ENCODE measurements around the gene TRIM65.
"Not testable (repeated sequence)": the region's sequence is repeated elsewhere in the genome, so short reads cannot be mapped to it uniquely, and the experiment has no call there.

Gene TRIM65

DNA sequence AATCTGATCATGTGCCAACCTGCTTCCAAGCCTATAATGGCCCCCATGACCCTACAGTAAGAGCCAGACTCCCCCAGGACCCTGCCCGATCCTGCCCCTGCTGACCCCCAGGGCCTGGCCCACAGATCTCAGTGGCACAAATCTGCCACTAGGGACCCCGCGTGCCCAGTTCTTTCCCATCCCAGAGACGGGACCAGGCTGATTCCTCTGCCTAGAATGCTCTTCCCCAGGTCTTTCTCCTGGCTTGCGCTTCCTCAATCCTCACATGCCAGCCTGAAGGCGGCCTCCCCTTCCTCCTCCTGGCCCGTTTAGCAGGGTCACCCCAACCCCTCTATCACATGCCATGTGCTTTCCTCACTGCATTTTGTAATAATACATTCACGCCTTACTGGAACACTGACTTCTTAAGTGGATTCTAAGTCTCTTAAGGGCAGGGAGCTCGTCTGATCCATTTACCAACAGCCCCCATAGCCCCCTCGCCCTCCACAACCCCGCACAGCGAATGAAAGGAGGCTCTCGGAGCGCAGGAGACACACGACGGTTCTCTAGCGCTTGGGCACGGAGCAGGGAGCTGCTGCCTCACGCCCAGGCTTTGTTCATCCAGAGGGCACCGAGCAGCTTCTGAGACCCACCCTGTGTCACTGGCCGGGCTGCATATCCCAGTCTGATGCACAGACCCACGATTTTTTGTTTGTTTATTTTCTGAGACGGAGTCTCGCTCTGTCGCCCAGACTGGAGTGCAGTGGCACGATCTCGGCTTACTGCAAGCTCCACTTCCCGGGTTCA, 1.2 kb downstream of the TRIM65 start:
- DNase-seq (ENCODE audit: low spot score) = no peak

DNA sequence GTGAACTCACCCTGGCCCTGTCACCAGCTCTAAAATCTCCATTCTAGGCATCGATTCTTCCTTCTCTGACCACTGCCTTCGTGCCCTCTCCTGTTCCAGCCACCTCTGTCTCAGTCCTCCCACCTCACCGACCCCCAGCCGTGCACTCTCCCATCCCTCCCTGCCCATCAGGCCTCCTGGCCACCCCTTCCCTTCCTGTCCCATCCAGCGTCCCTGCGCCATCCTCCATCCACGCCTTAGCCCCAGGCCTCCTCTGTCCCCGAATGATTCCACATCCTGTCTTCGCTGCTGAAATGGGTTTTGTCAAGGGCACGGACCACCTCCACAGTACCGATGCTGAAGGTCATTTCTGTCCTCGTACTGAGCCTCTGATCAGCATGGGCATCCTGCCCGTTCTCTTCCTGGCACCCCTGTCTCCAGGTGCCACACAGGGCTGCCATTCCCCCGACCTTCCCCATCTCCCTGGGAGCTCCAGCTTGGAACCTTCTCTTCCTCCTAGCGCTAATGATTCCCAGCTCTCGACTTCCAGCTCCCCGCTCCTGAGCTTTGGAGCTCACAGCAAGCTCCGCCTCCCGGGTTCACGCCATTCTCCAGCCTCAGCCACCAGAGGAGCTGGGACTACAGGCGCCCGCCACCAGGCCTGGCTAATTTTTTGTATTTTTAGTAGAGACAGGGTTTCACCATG, 2.6 kb downstream of the TRIM65 start:
- DNase-seq (ENCODE audit: low spot score) = no peak

DNA sequence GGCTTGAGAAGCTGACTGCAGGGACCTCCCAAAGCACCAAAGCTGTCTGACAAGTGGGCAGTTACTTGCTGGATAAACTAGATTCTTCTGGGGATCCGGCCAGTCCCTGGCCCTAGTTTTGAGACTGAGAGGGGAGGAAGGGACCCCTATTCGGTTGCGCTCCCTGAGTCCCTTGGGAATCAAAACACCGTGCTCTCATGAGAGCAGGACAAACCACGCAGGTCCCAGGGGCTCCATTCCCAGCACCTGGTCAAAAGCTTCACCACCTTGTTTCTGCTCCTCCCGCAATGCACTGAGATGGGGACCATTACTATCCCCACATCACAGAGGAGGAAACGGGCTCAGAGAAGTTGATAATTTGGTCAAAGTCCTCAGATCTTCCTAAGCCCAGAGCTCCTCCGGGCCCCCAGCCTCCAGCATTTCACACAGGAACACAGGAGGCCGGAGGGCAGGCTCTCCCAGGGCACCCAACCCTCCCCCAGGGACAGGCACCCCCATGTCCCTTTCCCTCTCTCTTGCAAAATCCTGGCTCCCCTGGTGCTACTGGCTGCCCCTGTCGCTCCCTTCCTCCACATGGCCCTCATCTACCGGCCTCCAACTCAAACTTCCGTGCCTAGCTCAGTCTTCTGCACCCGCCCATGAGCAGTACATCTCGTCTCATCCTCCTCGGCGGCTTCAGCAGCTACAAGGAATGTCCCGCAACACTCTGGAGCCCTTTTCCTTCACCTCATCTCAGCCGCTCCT, 3.3 kb downstream of the TRIM65 start:
- DNase-seq (ENCODE audit: low spot score) = no peak

DNA sequence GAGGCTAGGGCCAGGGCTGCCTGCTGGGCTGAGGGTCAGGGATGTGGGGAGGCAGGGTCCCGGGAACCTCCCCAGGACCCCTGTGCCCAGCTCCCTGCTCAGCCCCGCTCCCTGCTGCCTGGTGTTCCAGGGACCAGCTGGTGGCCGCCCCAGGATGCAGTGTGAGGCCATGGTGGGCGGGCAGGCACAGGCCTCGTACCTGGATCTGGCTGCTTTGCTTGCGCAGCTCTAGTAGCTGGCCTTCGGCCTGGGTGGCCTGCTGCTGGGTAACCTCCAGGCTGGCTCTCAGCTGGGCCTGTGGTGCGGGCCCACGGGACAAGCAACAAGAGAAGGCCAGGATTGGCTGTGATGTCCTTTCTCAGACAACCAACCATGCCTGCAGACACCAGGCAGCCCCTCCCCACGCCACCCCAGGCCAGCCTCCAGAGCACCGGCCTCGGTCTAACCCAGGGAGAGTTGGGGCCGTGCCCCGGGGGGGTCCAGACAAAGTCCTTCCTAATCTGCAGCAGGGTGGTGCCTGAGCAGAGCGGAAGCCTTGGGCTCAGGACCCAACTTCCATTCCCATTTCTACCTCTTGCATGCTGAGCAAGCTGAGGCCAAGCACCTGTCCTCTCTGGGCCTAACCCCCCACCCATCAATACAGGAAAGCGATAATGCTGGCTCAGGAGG, 4.1 kb downstream of the TRIM65 start:
- DNase-seq (ENCODE audit: low spot score) = no peak

DNA sequence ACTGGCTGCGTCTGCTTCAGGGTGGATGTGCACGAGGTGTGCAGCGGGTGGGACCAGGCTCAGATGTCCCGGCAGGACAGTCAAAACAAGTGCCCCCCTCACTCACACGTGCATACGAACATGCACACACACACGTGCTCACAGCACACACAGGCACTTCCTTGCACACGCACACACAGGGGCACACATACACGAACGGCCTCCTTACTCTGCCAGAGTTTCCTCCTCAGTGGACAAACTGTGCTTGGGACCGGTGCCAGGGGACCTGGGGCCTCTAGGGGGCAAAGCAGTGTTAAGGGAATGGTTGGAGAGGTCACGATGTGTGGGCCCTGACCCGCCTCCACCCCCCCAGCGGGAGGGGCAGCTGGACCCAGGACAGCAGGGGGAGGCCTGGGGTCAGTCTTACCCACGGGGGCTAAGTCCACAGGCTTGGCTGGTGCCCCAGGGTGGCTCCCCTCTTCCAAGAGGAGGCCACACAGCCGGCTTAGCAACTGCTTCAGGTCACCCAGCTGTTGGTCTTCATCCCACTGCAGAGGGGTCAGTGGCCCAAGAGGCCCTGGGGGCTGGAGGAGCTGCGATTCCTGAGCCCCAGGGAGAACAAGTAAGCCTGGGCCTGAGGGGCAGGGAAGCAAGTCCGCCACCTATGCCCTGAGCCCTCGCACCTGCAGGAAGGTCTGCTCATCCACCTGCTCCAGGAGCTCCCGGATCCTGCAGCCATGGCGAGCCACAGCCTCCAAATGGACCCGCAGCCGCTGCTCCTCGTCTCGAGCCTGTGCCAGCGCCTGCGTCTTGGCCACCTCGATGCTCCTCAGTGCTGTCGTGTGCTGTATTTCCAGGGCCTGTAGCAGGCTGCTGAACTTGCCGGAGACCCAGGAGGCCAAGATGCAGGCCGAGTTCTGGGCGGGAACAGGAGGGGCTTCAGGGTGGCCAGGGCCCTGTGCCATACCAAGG, 4.9 kb downstream of the TRIM65 start:
- no peak for DNase-seq (ENCODE audit: low spot score)

DNA sequence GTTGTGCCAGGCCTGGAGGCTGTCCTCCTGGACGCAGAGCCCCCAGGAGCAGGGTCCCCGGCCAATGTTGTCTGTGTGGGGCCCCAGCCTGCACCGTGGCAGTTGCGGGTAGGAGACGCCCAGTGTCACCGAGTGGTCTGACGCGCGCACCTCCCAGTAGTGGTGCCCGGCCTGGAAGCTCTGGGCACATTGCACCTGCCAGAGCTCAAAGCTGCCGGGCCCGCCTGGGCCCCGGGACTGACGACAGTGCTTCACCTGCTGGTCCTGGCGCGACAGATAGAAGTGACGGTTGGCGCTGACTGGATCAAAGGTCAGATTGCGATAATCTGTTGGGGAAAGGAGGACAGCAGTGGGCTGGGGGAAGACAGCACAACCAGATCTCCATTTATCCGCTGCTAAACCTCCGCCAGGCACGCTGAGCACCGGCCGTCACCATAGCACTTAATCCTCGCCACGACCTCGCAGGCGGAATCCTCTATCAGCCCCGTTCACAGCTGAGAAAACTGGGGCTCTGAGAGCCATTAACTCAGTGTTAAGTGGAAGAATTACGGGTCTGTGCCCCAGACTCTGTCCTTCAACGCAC, 5.6 kb downstream of the TRIM65 start:
- DNase-seq (ENCODE audit: low spot score) = no peak

DNA sequence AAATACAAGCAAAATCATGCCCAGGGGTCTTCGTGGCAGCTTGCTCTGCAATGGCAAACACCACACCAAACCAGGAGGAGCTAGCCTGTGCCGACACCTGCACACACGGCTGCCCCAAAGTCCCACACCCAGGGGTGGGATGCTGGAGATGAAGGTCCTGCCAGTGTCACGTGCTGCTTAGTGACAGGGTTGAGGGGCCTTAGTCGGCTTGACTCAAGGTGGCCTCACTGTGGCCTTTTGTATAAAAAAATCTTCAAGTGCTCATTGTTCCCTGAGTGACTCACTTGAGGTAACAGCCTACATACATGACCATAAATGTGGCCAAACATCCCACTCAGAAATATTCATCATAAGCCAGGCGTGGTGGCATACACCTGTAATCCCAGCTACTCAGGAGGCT, 7.3 kb downstream of the TRIM65 start:
- no peak for DNase-seq (ENCODE audit: low spot score)

DNA sequence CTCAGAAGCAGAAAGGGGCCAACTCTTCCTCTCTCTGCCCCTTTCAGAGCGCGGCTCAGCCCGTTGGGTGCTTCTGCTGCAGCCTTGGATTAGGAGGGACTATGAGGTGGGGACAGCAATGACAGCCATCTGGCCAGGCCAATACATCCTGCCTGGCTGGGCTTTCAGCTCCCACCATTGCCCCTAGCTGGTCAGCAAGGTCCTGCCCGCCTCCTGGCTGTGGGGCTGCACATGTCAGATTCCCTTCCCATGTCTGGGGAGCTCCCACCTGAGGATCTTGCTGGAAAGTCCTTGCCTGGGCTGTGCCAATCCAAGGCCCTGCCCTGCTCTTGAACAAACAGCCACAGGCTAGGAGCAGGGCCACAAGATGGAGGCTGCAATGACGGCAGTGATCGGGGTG, 8.3 kb downstream of the TRIM65 start:
- no peak for DNase-seq (ENCODE audit: low spot score)

DNA sequence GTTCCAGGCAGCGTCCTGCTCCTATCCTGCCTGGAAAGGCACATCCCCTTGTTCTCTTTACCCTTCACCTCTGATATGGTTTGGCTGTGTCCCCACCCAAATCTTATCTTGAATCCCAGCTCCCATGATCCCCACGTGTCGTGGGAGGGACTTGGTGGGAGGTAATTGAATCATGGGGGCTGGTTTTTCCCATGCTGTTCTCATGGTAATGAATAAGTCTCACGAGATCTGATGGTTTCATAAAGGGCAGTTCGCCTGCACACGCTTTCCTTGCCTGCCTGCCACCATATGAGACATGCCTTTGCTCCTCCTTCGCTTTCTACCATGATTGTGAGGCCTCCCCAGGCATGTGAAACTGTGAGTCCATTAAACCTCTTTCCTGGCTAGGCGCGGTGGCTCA, 10.9 kb downstream of the TRIM65 start:
- DNase-seq (ENCODE audit: low spot score) = not testable (repeated sequence)

DNA sequence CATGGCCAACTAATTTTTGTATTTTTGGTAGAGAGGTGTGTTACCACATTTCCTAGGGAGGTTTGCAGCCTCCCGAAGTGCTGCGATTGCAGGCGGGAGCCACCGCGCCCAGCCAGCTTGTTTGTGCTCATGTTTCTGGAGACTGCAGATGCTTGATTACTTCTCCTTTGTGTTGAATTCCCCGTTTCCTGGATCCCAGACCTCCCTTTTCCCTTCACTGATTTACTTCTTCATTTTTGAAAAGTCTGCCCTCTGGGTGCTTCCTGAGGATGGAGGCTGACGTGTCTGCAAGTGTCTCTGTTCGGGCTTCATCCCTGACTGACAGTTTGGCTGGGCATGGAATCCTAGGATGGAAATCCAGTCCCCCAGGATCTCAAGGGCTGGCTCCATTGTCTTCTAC, 11.3 kb downstream of the TRIM65 start:
- no peak for DNase-seq (ENCODE audit: low spot score)

DNA sequence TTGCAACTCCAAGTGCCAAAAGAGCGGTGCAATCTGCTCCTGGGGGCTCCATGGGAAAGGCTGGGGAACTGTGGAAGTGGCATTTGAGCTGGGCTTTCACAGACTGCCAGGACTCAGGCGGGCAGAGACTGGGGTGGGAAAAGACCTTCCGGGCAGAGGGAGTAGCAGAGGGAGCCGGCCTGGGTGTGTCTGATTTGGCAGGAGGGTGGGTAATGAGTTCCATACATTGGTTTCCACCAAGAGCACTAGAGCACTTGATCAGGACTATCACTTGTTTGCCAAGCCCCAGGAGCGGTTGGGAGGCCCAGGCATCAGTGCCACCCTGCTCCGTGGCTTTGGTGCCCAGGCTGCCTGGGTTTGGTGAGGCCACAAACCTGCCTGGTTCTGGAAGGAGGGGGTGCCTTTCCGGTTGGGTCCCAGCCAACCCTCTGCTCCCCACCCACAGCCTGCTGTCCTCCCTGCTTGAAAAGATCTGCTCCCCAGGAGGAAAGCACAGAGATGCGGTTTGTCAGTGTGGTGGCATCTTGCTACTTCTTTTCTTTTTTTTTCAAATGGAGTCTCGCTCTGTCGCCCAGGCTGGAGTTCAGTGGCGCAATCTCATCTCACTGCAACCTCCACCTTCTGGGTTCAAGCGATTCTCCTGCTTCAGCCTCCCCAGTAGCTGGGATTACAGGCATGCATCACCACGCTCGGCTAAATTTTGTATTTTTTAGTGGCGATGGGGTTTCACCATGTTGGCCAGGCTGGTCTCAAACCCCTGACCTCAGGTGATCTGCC, 14.9 kb downstream of the TRIM65 start:
- no peak for DNase-seq (ENCODE audit: low spot score)

DNA sequence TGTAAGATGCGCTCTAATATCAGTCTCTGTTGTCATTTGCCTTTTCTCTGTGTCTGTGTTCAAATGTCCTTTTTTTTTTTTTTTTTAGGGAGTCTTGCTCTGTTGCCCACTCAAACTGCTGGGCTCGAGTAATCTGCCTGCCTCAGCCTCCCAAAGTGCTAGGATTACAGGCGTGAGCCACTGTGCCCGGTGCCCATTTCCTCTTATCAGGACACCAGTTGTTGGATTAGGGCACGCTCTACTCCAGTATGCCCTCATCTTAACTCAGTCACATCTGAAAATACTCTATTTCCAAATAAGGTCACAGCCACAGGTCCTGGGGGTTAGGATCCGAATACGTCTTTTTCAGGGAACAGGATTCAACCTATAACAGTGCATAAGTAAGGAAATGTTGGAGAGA, 16.5 kb downstream of the TRIM65 start:
- no peak for DNase-seq (ENCODE audit: low spot score)

DNA sequence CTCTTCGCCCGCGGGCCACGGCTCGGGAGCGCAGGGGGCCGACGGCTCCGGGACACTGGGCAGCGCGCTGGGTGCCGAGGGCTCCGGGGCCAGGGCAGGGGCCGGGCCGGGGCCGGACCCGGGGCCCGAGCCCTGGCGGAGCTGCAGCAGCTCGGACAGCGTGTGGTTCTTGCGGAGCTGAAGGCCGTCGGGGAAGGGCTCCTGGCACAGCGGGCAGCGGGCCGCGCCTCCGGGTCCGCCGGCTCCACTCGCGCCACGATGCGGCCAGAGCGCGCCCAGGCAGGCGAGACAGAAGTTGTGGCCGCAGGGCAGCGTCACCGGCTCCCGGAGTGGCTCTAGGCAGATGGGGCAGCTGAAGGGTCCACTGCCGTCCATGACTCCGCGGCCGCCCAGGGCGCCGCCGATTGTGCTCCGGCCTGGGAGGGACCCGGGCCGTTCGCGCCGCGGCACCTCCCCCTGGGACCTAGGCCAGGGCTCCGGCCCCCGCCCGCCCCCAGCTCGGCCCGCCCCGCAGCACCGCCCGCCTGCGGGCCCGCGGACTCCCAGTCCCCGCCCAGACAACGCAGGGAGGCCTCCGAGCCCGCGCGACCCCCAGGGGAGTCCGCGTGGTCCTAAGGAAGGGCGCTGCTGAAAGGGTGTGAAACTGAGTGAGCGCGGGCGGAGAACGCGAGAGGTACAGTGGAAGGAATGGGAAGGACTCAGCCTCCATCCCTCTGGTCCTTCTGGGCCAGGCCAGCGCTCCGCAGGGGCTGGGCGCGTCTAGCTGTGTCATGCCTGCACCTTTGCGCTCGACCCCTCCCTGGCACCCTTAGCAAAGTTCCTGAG, 18.4 kb downstream of the TRIM65 start, which contains the start of gene TRIM47:
Gene TRIM47 (minus strand): TSS at position 408 of the 825 bp plus-strand sequence. CDS start 33 bp downstream, at position 375.
- DNase-seq (ENCODE audit: low spot score) = no peak

DNA sequence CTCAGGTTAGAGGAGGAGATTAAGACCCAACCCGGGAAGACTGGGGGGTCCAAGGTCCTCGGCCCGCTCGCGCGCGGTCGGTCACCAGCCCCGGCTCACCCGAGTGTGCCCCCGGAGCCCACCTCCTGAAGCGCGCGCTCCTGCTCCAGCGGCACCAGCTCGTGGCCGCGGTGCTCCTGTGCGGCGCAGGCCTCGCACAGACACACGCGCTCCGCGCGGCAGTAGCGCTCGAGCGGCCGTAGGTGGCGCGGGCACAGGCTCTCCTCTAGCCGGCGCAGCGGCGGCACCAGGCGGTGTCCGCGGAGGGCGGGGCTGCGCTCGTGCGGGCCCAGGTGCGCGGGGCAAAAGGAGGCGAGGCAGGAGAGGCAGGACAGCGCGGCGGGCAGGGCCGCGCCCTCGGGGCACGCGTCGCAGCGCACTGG, 19.0 kb downstream of the TRIM65 start:
- peak; percentile 71 for DNase-seq (ENCODE audit: low spot score)

DNA sequence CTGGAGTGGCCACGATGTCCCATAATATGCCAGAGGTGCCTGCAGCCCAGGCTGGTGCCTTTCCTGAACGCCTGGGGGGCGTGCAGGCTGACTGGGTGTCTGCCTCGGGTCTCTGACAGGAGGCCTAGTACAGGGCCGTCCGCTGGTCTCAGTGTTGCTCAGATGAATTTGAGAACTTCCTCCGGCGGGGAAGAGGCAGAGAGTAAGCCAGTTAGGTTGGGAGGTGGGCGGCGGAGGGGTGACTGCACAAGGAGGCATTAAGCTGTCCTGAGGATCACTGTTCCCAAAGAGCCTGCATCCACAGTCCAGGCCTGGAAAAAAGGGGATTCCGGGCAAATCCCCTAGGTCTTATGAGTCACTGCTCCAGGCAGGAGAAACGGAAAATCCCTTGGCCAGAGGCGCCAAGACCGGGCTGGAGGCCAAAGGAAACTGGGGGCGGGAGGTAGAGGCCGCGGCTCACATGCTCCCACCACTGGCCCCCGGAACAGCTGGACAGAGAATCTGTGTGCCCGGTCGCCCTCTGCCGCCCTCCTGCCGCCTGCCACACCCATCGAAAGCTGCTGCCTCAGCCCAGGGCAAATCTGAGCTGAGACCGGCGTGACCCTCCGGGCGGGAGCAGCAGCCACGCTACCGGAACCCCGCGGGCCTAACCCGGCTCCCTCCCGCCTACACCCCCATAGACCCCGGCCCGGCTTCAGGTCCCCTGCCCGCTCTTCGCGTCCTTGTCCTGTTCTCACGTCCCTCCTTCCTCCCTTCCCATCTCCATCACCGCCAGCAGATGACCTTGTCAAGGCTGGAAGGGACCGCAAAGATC, 19.6 kb downstream of the TRIM65 start:
- peak; percentile 53 for DNase-seq (ENCODE audit: low spot score)

DNA sequence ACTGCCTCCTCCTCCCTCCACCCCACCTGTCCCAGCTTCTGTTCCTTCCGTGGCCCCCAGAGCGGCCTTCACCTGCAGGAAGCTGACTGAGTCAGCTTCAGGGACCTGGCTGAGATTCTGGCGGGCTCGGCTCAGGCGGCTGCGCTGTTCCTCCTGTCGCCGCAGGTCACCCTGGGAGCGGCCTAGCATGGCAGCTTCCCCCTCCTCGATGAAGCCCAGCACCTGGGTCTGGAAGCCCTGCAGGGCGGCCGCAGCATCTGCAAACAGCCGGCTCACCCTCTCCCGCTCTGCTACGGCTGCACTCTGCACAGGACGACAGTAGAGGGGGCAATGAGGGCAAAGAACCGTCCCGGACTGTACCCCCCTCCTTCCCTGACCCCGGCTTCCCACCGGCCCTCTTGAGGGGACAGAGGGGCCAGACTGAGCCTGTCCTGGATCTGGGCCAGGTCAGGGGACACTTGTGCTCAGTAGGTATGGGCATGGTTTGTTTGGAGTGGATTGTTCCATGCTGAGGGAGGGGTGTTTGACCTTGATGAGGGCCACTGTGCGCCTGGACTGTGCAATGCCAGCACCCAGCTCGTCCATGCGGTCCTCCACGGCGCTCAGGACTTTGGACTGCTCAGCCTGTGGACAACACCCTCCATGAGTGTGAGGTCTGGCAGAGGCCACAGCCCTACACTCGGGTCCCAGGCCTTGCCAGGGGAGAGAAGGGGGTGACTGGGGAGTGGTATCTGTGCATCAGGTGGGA, 20.4 kb downstream of the TRIM65 start:
- DNase-seq (ENCODE audit: low spot score) = peak; percentile 81

DNA sequence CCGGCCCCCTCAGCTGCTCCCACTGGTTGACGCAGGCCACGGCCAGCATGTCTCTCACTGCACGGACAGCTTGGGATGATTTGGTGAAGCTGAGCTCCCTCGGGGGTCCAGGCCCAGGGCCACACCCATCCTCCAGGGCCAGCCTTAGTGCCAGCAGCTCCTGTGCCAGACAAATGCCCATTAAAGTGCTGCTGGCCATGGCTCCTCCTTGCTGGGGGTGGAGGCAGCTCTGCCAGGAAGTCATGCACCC, 20.9 kb downstream of the TRIM65 start:
- no peak for DNase-seq (ENCODE audit: low spot score)

All from activated CD4-positive, alpha-beta T cell treated with anti-CD3 and anti-CD28 coated beads, Interleukin-2, Interleukin-4, amounts not matched to agents 100 ng/mL and 50 ng/mL, durations not matched to agents 16 hours and 8 hours (primary cell).